22Rv1 (cell line): ENCODE results near the gene CFAP54.
"Not testable (repeated sequence)": the region's sequence is repeated elsewhere in the genome, so short reads cannot be mapped to it uniquely, and the experiment has no call there.

ENCODE experiments used
- H3K27ac ChIP-seq: fragments of 450-650 bp; 2 replicates; pipeline ENCODE4 v1.5.1; 2017
- ZFX ChIP-seq: fragments of 450-650 bp; IDR thresholded peaks from 2 replicates; pipeline ENCODE4 v1.6.1; 2017; ENCODE audit warnings: antibody characterized with exemption, borderline replicate concordance
- TF ChIP-seq, protein P1 (sequence below): fragments of 450-650 bp; IDR thresholded peaks from 2 replicates; pipeline ENCODE4 v1.5.1; 2017; ENCODE audit warnings: mild to moderate bottlenecking

The CFAP54 gene

DNA sequence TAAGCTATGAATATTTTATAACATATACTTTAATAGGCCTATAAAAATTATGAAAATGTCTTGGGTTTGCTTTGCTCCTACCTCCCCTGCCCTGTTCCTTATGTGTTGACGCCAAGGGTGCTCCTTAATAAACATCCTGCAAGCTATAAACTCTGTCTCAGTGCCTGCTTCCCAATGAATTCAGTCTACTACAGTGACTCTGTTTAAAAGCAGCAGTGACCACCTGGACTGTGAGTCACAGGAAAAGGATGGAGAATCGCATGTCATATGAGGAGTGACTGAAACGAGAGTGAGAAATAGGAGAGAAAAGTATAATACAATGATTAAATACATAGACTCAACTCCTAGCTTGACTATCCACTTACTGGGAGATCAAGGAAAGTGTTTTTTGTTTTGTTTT, 41.1 kb upstream of the CFAP54 start:
- no peak overlapping the region for H3K27ac ChIP-seq
- TF ChIP-seq, protein P1, sequence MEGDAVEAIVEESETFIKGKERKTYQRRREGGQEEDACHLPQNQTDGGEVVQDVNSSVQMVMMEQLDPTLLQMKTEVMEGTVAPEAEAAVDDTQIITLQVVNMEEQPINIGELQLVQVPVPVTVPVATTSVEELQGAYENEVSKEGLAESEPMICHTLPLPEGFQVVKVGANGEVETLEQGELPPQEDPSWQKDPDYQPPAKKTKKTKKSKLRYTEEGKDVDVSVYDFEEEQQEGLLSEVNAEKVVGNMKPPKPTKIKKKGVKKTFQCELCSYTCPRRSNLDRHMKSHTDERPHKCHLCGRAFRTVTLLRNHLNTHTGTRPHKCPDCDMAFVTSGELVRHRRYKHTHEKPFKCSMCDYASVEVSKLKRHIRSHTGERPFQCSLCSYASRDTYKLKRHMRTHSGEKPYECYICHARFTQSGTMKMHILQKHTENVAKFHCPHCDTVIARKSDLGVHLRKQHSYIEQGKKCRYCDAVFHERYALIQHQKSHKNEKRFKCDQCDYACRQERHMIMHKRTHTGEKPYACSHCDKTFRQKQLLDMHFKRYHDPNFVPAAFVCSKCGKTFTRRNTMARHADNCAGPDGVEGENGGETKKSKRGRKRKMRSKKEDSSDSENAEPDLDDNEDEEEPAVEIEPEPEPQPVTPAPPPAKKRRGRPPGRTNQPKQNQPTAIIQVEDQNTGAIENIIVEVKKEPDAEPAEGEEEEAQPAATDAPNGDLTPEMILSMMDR: no peak
- no peak for TF ChIP-seq ZFX

DNA sequence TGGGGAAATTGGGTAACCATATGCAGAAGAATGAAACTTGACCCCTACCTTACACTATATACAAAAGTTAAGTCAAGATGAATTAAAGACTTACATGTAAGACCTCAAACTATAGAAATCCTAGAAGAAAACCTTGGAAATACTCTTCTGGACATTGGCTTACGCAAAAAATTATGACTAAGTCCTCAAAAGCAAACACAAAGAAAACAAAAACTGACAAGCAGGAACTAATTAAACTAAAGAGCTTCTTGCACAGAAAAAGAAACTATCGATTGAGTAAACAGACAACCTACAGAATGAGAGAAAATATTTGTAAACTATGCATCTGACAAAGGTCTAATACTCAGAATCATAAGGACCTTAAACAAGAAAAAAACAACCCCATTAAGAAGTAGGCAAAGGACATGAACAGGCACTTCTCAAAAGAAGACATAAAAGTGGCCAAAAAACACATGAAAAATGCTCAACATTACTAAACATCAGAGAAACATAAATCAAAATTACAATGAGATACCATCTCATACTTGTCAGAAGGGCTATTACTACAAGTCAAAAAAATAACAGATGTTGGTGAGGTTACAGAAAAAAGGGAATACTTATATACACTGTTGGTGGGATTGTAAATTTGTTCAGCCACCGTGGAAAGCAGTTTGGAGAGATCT, 37.0 kb upstream of the CFAP54 start:
- H3K27ac ChIP-seq: no peak overlapping the region
- TF ChIP-seq, protein P1: no peak
- no peak for TF ChIP-seq ZFX

DNA sequence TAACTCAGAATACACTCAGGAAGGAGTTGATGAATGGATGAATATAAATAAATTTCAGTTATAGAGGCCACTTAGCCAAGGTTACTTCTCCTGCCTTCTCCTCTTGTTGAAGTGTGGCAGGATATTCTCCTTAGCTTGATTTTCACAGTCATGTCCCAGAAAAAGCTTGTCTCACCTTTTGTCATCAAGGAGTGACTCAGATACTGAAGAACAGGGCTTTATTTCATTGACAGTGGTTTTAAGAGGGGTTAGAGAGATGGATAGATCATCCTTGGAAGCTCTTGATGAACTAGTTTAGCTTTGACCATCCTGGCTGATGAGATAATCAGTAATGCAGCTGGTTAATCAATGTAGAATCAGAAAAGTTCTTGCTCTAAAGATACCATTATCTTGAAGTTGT, 35.0 kb upstream of the CFAP54 start:
- TF ChIP-seq, protein P1: no peak
- no peak for TF ChIP-seq ZFX
- no peak overlapping the region for H3K27ac ChIP-seq

DNA sequence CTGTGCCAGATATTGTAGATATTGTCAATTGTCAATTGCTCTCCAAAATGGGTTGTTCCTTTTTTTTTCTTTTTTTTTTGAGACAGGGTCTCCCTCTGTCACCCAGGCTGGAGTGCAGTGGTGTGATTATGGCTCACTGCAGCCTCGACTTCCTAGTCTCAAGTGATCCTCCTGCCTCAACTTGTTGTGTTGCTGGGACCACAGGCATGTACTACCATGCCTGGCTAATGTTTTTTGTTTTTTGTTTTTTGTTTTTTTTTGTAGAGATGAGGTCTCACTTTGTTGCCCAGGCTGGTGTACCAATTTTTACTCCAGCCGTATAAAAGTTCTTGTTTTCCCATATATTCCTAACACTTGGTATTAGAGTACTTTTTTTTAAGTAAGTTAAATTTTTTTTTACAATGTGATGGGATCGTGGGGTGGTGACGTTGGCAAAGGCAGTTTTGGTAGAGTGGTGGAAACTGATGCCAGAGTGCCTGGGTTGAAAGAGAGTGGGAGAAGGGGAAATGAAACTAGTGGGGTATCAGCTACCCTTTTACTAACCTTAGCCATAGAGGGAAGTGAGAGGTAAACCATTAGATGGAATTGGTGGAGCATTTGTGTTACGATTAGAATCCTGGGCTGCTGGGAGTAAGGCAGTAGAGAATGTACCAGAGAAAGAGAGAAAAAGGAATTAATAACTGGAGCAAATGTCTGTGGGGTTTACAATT, 33.0 kb upstream of the CFAP54 start:
- no peak overlapping the region for H3K27ac ChIP-seq
- TF ChIP-seq, protein P1: no peak
- no peak for TF ChIP-seq ZFX

DNA sequence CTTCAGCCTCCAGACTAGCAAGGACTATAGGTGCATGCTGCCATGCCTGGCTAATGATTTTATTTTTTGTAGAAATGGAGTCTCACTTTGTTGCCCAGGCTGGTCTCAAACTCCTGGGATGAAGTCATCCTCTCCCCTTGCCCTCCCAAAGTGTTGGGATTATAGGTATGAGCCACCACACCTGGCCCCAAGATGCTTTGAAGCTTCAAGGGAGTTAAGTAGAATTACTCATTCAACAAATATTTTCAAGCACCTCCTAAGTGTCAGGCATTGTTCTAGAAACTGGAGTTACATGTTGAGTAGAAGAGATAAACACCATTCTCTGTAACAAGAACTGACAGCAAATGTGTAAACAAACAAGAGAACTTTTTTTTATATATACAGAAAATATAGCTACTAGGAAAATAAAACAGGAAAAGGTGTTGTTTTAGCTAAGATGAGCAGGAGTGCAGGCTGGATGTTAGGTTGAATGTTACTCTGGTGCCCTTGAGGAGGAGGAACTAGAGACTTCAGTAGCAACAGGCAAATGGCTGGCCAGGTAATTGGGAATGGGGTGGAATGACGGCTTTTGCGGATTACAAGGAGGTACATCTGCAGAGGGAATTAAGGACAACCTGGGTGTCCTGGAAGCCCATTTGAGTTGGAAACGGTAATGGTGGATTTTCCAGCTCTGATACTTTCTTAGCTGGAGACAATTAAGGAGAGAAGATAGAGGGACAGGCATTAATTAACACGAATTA, 32.0 kb upstream of the CFAP54 start:
- TF ChIP-seq, protein P1: no peak
- no peak for TF ChIP-seq ZFX
- no peak overlapping the region for H3K27ac ChIP-seq

DNA sequence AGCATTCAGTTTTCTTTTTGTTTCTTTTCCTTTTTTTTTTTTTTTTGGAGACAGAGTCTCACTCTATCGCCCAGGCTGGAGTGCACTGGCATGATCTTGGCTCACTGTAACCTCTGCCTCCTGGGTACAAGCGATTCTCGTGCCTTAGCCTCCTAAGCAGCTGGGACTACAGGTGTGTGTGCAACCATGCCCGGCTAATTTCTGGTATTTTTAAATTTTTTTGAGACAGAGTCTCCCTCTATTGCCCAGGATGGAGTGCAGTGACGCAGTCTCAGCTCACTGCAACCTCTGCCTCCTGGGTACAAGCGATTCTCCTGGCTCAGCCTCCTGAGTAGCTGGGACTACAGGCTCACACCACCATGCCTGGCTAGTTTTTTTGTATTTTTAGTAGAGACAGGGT, 30.1 kb upstream of the CFAP54 start:
- not testable (repeated sequence) for H3K27ac ChIP-seq

DNA sequence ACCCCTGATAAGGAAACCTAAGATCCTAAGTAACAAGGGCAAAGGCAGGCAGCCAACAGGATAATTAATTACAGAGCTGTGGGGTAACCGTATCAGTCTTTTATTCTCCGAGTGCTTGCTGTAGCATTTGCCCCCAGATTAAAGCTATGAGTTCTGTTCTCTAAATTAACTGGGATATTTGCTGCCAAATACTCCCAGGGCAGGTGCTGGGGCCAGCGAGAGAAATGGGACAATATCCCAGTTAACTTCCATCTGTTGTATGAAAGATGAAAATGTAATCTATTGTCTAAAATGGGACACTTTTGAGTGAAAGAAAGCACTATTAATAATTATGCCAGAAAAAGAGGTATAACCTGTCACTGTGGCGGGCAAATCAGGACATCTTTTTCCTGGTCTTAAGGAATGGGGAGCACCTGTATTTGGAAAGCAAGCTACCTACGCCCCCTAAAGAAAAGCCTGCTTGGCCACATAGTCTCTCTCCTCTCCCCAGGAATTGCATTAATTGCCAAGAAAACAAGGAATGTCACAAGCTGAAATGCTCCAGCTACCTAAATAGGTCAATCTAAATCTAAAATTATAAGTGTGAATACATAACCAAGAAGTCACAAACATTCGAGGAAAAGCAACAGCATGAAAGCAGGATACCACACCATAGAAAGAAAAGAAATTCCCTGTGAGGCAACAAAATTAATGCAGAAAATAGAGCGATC, 26.7 kb upstream of the CFAP54 start:
- TF ChIP-seq, protein P1: no peak

More for the DNA sequence above, 26.7 kb upstream of the CFAP54 start:
- H3K27ac ChIP-seq: no peak overlapping the region
